NCI-H524 treated with DMSO at 0.1 percent for 48 hours (cell line): ENCODE measurements around the gene ARMCX5.
A peak's percentile ranks its signal among the peaks of the same experiment; 100 is the strongest.

Source experiments
- DNase-seq: peaks from one replicate; lab custom pipeline; 2025; lab: John Stamatoyannopoulos, UW

Gene ARMCX5

DNA sequence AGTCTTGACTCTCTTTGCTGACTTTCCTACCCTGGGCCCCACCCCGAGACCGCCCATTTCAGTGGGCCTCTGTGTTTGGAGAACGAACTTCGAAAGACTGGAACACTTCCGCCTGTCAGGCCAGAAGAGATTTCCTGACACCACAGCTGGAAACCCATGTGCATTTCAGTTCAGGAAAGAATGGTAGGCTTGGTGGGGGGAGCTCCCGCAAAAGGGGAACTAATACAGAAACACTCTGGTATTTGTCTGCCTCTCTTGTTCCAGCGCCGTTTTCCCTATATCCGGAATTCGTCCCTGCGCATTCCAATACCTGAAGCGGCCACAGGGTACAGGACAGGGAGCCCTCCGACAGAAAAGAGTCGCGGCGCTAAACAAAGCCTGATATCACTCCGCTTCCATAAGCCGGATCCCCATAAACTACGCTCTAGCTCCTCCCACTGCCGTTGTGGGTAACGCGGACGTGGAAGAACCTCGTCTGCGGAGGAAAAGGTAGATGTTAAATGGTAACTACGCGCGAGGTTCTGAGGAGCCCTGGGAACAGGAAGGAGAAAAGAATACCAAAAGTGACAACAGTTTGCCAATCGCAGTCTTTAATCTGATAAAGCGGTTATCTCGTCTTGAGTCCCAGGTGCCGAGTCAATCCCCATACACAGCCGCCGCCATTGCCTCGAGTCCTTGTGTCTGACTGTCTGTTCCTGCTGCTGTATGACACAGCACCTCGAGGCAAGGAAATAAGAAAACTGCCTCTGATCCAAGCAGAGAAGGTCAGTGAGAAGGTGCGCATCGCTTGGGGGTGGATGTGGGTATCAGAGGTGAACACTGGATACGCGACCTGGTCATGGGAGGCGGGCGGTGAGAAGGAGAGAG, at the start of gene ARMCX5:
Gene ARMCX5 (plus strand): TSS at position 432 of the 867 bp plus-strand sequence. CDS start 2,627 bp downstream, outside the sequence.
- peak; percentile 75 for DNase-seq

DNA sequence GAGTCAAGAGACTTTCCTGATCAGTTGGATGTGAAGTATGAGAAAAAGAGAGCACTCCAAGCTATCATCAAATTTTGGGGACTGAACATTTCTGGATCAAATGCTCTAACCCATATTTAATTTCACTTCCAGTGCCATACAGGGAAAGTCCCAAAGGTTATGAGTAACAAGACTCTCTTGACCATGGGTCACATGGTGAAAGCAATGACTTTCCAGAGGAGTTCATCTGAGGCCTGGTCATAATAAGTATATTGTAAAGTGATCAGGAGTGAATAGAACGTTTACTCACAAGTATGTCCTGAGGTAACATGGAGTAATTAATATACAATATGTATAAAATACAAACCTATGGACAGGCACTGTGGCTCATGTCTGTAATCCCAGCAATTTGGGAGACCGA, 40.7 kb upstream of the ARMCX5 start:
- DNase-seq: no peak

DNA sequence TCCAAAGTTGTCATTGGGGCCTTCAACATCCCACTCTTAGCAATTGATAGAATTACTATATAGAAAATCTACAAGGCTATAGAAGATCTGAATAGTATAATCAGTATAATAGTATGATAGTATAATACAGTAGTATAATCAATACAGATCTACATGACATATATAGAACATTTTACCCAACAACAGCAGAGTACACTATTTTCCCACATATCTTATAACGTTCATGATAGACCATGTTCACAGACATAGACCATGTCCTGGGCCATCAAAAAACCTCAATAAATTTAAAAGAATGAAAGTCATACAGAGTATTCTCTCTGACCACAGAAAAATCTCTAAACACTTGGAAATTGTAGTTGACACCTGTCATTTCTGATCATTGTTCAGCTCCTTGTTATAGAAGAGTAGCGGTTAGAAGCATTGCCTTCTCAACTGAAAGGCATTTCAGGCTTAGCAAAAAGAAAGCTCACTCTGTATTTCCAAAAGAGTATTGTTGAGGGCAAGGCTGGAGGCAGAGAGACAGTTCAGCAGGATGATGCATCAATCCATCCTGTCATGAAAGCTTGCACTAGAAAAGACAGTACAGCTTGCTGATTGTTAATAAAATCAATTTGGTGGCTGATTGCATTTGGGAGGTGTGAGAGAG, 38.8 kb upstream of the ARMCX5 start:
- no peak for DNase-seq

DNA sequence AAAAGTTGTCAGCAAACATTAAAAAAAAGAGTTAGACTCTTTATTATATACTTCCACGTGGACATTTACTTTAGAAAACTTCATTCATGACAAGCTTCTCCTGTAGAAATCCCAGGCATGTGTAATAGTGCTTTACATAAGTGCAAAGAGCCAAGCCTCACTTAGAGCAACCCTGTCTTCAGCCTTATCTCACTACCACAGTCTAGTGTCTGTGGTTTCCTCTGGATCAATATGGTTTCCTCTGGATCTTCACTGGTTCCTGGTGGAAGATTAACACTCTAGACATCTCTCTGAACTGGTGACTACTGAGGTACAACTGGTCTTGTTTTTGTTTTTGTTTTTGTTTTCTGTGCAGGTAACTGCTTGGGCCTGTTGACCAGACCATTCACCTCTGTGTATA, 18.4 kb upstream of the ARMCX5 start:
- no peak for DNase-seq

DNA sequence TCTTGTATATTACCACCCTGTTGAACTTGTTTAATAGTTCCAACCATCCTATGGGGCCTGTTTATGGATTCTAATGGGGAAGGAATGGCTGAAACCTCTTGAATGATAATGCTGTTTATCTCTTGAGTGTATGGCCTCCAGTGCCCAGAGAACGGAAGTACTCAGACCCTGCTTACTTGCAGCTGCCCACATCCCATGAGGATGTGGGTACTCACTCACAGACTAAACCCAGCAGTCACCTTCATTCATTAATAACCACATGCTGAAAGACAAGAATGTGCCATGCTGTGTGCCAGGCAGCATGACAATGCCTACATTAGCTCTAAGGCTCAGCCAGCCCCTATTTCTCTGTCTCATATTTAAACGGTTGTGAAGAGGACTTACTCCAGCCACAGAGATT, 5.9 kb upstream of the ARMCX5 start:
- no peak for DNase-seq

DNA sequence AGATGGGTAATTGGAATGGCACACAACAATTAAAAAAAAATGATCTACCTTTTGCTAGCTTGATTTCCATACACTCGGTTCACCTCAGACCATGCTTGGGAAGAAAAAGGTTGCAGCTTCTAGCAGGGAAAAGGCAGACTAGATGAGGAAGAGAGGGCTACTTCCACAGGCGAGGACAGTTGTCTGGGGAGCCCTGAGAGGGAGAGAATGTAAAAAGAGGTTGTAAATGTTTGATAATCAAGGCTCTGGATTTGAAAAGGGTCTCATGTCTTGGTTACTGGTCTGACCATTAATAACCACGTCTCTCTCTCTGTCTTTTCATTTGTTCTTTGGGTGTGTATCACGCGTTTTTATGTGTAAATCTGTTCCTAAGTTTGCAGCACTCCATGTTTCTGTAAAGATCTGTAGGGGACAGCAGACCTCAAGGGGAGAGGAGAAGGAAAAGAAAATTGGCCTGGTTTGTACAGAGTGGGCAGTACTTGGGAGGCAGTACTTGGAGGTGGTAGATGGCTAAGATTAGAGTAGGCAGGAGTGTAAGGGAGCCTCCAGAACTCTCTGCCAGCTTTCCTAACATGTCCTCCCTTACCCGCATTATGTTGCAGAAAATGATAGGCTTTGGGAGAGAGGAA, 750 bp downstream of the ARMCX5 start:
- no peak for DNase-seq

DNA sequence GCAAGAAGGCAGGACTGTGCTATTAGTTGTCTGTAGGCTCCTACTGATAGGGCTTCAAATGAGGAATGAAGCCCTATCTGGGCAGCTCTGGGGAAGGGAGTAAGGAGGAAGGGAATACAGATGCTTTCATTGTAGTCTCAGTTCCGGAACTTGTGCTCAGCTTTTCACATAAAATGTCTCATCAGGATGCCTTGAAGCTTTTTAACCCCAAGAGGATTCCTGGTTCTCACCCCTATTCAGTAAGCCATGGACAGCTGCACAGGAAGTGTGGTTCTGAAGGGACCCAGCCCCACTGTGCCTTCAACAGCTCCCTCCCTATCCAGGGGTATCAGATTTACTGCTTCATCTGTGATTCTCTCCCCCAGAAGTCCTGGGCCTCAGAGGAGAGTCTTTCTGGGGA, 5.0 kb downstream of the ARMCX5 start:
- peak; percentile 35 for DNase-seq

DNA sequence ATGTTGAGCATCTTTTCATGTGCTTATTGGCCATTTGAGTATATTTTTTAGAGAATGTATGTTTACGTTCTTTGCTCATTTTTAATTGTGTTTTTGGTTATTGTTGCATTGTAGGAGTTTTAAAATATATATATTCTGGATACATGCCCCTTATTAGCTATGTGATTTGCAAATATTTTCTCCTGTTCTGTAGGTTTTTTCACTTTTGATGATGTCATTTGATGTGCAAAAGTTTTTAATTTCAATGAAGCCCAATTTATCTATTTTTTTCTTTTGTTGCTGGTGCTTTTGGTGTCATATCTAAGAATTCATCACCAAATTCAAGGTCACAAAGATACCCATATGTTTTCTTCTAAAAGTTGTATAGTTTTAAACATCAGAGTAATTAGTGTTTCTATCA, 6.8 kb downstream of the ARMCX5 start:
- no peak for DNase-seq

DNA sequence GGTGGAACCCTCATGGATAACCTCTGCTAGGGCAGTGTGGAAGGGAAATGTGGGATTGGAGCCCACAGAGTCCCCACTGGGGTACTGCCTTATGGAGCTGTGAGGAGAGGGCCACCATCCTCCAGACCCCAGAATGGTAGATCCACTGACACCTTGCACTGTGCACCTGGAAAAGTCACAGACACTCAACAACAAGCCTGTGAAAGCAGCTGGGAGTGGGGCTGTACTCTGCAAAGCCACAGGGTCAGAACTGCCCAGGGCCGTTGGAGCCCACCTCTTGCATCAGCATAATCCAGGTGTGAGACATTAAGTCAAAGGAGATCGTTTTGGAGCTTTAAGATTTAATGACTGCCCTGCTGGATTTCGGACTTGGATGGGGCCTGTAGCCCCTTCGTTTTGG, 11.6 kb downstream of the ARMCX5 start:
- DNase-seq: no peak

DNA sequence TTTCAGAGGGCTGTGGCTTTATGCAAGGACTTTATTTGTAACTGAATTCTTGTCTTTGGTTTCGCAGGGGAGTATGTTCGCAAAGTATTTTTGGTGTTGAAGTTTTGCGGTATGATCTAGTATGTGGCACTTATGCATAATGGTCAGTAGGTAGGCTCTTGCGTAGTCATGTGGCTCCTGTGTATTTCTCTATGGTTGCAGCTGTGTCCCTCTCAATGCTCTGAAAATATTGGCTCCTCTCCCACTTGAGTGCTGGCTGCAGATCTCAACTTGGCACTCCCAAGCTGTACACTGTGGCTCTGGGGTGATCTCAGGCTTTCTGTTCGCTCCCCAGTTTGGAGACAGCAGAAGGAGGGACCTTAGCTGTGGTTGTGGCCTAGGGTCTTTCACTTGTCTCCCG, 24.8 kb downstream of the ARMCX5 start:
- DNase-seq: no peak

DNA sequence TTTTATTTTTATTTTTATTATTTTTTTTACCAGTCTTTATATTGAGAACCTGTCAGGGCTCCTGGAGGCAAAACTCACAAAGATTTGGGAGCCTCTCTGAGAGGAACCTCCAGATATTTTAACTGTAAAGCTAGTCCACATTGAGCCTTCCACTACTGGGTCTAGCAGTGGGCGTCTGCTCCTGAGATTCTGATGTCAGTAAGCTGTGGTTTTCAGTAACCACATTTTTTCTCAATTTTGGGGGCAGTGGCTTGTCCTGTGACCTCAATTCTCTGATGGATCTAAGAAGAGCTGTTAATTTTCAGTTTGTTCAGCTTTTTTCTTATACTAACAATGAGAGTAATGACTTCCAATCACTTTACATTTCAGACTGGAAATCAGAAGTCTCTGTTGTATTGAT, 28.3 kb downstream of the ARMCX5 start:
- no peak for DNase-seq

DNA sequence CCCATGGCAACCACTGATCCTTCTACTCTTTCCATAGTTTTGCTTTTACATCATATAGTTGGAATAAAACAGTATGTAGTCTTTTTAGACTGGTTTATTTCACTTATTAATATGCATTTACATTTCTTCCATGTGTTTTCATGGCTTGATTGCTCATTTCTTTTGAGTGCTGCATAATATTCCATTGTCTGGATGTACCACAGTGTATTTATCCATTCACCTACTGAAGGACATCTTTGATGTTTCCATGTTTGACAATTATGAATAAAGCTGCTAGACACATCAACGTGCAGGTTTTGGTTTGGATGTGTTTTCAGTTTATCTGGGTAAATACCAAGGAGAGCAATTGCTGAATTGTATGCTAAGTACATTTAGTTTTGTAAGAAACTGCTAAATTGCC, 38.2 kb downstream of the ARMCX5 start:
- DNase-seq: no peak

DNA sequence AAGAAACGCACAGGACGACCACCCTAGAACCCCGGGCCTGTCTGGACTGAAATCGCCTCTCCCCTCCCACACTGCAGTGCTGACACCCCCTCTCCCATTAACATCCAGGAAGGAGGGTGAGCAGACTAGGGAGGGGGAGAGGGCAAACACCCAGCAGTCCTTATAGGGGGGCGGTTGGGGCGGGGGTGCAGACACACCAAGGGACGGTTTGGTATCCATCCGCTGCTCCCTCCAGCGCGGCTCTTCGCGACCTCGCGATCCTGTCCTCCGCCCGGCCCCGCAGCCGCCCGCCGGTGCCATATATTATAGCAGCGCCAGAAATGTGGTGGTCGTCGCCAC, 51.6 kb downstream of the ARMCX5 start:
- no peak for DNase-seq

DNA sequence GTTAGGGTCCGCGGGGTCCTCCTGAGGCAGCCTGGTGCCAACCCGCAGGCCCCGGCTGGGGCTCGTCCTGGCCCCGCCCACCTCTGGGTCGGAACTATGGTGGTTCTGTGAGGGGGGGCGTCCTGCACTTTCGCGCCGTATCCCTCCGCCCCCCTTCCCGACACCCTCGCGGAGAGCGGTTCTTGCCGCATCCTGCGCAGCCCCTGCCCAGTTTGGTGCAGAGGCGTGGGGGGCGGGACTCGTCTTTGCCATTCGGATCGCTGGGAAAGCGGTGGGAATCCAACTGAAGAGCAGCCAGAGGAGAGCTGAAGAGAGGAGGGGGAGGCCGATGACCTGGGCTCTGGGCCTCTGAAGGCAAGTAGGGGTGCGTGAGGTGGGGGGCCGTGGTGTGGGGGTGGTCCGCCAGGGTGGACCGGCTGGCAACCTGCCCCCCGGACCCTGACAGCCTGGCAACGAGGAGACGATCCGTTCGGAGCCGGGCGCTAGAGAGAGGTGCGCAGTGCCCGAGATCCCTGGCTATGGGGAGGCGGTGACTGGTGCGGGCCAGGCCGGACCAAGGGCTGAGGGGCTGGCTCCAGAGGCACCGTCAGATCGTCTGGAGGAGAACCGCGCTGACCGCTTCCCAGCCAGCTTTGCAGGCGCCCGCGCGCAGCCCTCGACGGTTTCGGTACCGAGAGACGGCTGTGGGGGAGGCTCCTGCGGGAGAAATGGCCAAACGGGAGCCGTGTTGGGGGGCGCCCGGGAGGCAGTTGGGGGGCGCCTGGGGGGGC, 52.1 kb downstream of the ARMCX5 start, which contains the start of gene GPRASP1:
Gene GPRASP1 (plus strand): TSS at position 242 of the 770 bp plus-strand sequence. CDS start 2,431 bp downstream, outside the sequence.
- DNase-seq: peak; percentile 25

DNA sequence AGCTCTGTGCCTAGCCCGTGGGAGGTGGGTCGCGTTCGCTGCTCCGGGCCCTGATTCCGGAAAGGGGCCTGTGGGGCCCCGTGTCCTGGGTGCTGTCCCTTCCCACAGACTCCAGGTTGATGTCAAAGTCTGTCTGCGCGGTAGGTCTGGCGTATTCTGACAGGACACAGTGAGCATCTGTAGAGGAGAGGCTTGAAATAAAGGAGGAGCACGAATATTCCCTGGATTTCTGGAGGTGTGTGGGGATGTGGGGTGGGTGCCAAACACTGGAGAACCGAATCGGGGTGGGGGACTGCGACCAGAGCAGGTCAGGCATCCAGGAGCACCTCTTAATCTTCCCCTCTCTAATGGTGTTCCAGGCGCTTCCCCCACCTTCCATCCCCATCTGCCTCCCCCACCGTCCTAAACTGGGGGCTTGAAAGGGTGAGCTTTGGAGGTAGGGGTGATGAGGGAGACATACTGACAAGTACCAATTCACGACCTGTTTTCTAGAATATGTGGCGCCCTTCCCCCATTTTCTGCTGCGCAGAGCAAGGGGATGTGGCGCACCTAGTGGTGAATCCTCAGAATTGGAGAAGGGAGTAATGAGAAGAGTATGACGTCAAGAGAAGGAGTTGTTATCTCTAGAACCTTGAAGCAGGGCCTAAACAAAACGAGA, 52.8 kb downstream of the ARMCX5 start:
- DNase-seq: no peak
